GM21717 (cell line): ENCODE results near the gene NLRP6.
"Not testable (repeated sequence)": the region's sequence is repeated elsewhere in the genome, so short reads cannot be mapped to it uniquely, and the experiment has no call there.

ENCODE experiments used
- ATAC-seq: cut with Tn5 transposase; IDR thresholded peaks from one replicate; pipeline ENCODE4 v1.9.1; 2021; ENCODE audit warnings: mild to moderate bottlenecking, moderate library complexity; ENCODE audit not compliant: unreplicated experiment

The NLRP6 gene

GRCh38 chr11:319121-319887, 41.1 kb downstream of the NLRP6 start:
- not testable (repeated sequence) for ATAC-seq

- not testable (repeated sequence) for ATAC-seq
Observed at GRCh38 chr11:319888-320273, 41.7 kb downstream of the NLRP6 start.

- ATAC-seq: no peak
Observed at GRCh38 chr11:324156-324555, 45.9 kb downstream of the NLRP6 start.

GRCh38 chr11:324593-325517, 46.6 kb downstream of the NLRP6 start:
- ATAC-seq: not testable (repeated sequence)

- no peak for ATAC-seq
Observed at GRCh38 chr11:325796-326591, 47.8 kb downstream of the NLRP6 start.

GRCh38 chr11:326592-326841, 48.3 kb downstream of the NLRP6 start:
- ATAC-seq: no peak

- ATAC-seq: peak; percentile 55
Observed at GRCh38 chr11:326842-327580, 48.8 kb downstream of the NLRP6 start.

- ATAC-seq: no peak
Observed at GRCh38 chr11:327581-327923, 49.3 kb downstream of the NLRP6 start.

GRCh38 chr11:328012-328411, 49.8 kb downstream of the NLRP6 start:
- ATAC-seq: no peak

GRCh38 chr11:328516-329100, 50.4 kb downstream of the NLRP6 start:
- not testable (repeated sequence) for ATAC-seq

- ATAC-seq: no peak
Observed at GRCh38 chr11:329886-330253, 51.7 kb downstream of the NLRP6 start.

- ATAC-seq: no peak
Observed at GRCh38 chr11:330307-330693, 52.1 kb downstream of the NLRP6 start.

GRCh38 chr11:330694-331357, 52.6 kb downstream of the NLRP6 start:
- no peak for ATAC-seq

GRCh38 chr11:331358-332060, 53.3 kb downstream of the NLRP6 start:
- ATAC-seq: no peak

GRCh38 chr11:332651-333480, 54.7 kb downstream of the NLRP6 start:
- no peak for ATAC-seq

- not testable (repeated sequence) for ATAC-seq
Observed at GRCh38 chr11:333616-334263, 55.5 kb downstream of the NLRP6 start.

GRCh38 chr11:334264-334994, 56.2 kb downstream of the NLRP6 start:
- no peak for ATAC-seq
